NCI-H2107 (cell line): ENCODE measurements around the gene LAPTM5.

Experiments
- DNase-seq: peaks from one replicate; lab custom pipeline; 2025; lab: John Stamatoyannopoulos, UW

The LAPTM5 gene

DNA sequence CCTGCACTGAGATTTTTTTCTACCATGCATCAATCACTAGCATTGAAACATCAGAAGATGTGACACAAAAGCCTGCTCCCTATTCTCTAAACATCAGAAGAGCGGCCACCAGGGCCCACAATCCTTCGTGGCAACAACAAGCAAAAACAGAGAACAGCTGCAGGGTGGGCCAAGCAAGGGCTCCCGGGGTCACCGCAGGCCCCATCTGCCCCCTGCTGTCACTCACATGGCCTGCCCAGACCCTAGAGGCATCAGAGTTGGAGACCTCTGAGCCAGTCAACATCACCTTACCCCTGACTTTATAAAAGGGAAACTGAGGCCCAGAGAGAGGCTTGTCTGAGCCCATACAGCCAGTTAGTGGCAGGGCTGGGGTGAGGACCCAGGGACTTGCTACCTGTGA lies 1.8 kb downstream of the LAPTM5 start:
- no peak for DNase-seq

DNA sequence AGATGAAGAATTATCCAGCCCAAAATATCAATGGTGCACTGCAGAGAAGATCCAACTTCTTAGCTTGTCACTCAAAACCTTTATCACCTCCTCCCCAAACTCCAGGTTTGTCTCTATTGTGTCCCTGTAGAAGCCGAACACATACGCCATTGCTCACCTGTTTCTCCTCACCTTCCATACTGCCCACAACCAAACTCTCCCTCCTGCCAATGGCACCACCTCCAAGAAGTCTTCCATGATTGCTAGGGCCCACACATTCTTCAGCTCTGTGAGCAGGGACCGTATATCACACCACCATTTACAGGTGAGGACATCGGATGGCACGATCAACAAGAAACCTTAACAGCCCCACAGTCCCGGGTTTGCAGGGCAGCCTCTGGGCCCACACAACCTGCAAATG lies 2.2 kb downstream of the LAPTM5 start:
- DNase-seq: no peak

GRCh38 chr1:30754684-30755171 lies 2.8 kb downstream of the LAPTM5 start:
- no peak for DNase-seq

DNA sequence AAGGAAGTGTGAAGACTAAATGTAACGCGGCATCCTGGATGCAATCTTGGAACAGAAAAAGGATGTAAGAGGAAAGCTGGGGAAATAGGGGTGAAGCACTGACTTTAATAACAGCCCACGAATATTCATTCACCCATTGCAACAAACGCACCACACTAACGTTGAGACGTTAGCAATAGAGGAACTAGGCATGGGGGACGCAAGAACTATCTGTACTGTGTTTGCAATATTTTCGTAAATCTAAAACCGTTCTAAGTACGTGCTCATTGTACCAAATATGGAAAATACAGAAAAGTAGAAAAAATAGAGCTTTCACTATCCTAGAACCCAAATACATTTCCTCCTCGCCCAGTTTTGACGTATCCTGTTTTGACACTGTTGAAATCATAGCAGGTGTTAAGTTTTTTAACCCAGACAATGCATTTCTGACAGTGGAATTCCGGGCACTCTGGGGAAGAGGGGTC lies 3.9 kb downstream of the LAPTM5 start:
- no peak for DNase-seq

- DNase-seq: no peak
Measured at GRCh38 chr1:30753118-30753517, 4.5 kb downstream of the LAPTM5 start.

DNA sequence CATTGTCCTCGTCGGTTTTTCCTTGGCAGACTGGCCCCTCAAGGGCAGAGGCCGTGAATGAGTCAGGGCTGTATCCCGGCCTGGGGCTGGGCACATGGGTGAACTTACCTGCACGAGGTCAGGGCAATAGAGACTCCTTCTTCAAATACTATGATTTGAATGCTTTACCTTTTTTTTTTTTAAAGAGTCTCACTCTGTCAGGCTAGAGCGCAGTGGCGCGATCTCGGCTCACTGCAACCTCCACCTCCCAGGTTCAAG lies 5.0 kb downstream of the LAPTM5 start:
- DNase-seq: no peak

- DNase-seq: no peak
Measured at GRCh38 chr1:30751830-30752650, 5.5 kb downstream of the LAPTM5 start.

DNA sequence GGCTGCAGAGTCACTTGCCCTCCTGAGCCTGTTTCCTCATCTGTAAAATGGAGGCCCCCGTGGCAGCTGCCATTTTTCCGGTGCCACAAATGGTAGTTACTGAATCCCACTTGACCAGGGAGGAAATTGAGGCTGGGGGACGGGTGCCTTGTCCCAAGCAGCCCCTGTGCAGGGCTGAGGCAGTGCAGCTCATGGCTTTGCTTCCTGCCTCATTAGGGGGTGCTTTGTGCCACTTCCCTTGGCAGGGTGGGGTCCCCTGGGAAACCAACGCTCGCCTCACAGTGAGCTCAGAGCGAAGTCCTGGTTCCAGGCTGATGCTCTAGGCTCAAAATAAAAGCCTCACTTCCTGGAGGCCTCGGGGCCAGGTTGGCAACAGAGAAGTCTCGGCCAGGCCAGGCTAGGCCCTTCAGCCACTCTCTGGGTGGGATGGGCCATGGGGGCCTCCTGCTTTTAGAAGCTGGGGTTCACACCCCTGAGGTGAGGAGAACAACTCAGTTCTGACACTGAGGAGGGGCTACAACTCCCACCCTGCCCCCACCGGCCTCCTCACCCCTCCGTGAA lies 6.8 kb downstream of the LAPTM5 start:
- no peak for DNase-seq

DNA sequence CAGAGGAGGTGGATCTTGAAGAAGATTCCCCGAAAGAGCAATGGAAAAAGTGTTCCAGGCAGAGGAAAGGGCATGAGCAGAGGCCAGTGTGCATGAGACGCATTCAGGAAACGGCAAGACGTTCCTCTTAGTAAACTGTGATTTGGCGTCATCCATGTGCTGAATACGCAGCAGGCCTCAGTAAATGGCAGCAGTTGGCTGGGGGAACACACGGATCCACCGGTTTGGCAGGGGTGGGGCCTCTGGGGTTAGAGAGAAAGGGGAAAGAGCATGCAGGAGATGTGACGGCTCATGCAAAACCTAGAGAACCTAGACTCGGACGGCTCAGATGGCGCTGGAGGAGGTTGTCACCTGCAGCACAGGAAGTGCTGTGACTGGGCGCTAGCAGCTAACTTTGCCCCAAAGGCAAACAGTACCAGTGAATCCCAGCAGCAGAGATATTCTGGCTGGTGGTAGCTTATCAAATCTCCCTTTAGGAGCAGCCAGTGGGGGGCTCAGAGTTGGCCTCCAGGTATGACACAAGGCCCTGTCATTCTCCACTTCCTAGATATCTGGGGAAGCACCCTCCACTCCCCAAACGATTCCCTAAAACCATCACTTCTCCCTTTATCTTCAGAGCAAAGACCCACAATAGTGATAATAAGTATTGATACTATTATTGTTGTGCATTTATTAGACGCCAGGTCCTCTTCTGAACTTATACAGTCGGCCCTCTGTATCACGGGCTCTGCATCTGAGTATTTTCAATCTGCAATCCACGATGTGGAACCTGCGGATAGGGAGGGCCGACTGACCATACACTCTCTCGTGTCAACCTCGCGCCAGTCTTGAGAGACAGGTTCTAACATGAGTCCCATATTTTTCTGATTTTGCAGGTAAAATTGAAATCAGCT lies 7.6 kb downstream of the LAPTM5 start:
- no peak for DNase-seq

DNA sequence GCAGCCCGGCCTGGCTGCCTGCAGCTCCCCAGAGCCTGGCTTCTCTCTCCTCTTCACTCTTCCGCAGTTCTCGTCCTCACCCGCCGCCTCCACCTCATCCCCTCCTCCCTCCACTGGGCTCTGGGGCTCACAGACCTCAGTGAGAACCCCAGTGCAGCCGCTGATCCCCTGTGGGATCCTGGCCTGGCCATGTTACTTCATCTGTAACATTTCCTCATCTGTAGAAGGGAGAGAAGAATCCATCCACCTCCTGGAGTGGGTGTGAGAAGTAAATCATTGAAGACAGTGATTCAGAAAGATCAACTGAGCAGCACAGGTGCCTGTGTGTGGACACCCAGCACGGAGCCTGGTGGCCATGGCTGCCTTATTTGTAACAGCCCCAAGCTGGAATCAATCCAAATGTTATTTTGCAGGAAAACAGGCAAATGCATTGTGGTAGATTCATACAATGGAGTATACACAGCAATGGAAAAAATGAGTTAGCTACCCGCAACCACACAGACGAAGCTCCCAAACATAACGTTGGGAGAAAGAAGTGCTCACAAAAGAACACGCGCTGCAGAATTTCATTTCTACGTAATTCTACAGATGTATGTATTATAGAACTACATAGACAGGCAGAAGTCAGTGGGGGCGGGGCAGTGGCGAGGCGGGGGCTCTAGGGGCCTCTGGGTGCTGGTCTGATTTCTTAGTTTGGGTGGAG lies 8.7 kb downstream of the LAPTM5 start:
- no peak for DNase-seq

- DNase-seq: no peak
Measured at GRCh38 chr1:30748098-30748698, 9.4 kb downstream of the LAPTM5 start.

GRCh38 chr1:30747033-30748008 lies 10.3 kb downstream of the LAPTM5 start:
- no peak for DNase-seq

- DNase-seq: no peak
Measured at GRCh38 chr1:30746212-30747032, 11.2 kb downstream of the LAPTM5 start.

GRCh38 chr1:30745834-30746208 lies 11.8 kb downstream of the LAPTM5 start:
- DNase-seq: no peak

DNA sequence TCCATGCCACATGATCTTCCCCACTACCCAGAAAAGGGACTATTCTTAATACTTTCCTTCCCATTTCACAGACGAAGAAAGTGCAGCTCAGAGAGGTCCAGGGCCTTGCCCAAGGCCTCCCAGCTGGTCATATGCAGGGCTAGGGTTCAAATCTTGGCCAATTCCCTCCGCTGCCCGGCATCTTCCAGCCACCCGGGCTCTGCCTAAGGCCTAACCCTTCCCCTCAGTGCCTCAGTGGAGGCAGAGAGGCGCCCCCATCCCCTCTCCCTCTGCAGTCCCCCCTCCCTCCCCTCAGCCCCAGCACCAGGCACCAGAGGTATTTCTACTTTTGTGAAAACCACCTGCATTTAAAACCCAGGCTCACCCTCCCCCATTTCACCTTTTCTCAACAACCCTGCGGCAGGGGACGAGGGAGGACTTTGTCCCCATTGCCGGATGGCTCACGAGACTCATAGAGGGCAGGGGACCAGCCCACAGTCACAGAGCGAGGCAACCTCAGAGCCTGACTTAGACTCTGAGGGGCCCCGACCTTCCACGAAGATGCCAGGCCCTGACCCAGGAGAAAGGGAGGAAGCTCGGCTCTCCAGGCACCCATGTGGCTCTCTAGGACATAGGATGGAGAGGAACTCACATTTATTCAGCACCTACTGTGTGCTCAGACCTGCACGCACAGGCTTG lies 12.3 kb downstream of the LAPTM5 start:
- no peak for DNase-seq

DNA sequence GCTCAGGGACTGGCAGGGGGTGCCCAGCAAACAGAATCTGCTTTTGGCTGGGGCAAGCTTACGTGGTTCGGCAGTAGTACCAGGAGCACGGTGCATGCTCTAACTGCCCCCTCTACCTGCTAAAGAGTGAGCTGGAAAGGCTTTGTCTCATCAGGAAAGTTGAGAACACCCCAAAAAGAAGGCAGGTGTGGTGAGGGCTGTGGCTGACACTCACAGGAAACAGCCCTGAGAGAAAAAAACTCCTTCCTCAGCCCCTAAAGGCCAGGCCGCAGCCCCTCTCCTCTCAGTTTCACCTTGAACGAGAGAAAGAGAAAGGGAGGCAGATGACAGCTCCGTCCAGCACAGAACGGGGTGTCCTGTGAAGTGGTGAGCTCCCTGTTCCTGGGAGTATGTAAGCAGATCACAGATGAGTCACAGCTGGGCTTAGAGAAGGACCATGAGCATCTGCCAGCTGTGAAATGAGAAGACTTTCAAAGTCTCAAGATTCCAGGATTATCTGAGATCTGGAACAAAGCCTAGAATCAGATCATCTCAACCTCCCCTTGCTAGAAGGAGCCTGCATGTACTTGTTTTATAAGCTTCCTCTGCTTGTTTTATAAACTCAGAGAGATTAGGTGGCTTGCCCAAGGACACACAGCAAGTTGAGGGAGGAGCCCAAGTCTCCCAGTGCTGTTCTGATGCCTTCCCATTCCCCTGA lies 13.4 kb downstream of the LAPTM5 start:
- DNase-seq: no peak

- no peak for DNase-seq
Measured at GRCh38 chr1:30743584-30744059, 14.0 kb downstream of the LAPTM5 start.

DNA sequence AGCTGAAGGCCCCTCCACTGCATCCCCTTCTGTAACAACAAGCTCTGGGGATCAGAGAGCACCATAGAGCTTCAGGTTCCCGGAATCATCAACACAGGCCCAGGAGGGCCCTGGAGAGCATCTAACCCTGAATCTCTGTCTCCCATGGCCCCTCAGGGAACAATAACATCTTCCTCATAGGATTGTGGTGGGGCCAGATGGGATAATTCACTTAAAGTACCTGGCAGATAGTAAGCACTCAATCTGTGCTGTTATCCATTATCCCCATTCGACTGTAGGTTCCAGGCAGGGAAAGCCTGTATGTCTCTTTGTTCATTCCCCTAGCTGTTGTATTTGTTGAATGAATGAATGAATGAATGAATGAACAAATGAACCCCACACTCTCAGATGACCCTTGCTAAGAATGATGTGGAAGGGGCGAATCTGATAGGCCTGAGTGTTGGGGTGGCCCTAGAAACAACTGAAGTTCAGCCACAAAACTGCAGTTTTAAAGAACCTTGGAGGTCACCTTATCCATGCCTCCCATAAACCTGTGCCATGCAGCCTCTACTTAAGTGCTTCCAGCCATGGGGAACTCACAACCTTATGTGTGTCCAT lies 14.5 kb downstream of the LAPTM5 start:
- DNase-seq: no peak
